ENCODE results near the gene GPR160.
"Not testable (repeated sequence)": the region's sequence is repeated elsewhere in the genome, so short reads cannot be mapped to it uniquely, and the experiment has no call there.

Gene GPR160

DNA sequence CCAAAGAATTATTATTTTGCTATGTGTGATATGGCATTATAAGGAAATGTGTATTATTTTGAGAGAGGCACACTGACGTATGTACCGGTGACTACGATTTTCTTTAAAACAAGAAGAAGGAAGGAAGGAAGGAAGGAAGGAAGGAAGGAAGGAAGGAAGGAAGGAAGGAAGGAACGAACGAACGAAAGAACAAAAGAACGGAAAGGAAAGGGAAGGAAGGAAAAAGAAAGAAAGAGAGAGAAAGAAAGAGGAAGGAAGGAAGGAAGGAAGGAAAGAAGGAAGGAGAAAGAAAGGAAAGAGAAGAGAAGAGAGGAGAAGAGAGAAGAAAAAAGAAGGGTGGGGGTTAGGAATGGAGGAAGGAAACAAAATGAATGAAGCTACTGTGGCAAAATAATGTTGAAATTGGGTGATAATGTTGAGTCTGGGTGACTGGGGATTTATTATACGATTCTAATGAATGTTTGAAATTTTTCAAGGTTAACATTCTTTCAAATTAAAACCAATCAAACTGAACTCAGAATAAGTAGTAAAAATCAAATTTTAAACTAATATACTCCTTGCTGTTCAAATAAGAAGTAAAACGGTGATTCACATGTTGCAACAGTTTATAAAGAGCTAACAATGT lies 73.5 kb downstream of the GPR160 start:
- no peak for DNase-seq

GRCh38 chr3:170114165-170114564 lies 76.4 kb downstream of the GPR160 start:
- not testable (repeated sequence) for DNase-seq

- no peak for DNase-seq
These were observed 79.3 kb downstream of the GPR160 start for GRCh38 chr3:170117134-170117533.

DNA sequence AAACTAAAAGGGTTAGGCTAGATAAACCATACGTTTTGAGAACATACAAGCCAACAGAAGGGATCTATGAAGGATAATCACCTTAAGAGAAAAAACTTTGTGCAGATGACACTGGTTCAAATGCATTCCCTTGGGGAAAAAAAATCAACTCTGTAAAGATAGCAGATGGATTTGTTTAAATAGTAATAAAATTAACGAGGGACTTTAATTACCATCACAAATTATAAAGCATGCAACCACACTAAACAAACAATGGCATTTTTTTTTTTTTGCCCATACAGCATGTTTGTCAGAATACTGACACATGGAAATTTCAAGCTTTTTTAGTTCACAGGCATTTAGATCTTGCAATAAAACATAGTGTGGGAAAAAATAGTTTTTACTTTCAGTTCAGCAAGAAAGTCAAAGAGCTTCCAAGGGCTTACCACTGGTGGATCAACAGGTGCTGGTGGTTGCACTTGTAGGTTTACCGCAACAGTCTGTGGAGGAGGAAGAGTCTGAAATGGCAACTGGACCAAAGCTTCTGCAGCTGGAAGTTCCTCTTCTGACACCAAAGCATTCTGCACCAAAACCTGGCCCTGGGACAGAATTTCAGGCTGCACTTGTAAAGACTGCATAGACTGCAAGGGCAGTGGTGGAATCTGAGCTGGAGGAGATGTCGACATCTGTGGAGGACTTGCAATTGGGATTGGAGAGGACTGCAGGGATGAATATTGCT lies 90.6 kb downstream of the GPR160 start:
- no peak for DNase-seq

DNA sequence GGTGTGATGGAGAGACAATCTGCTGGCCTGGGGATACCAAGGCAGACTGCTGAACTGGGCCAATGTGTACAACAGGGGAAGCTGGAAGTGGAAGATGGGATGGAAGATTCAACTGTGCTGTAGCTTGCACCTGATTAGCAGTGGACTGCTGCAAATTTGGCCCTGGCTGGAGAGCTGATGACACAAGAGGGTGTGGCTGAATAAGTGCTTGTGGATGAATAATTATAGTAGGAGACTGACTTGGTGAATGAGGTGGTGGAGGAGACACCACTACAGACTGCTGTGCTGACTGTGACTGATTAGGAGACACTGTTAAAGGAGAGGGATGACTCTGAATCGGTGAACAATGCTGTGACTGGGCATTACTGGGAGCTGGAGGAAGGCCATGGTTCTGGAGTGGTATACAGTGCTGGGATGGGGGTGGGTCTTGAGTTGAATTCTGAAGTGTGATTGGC lies 91.2 kb downstream of the GPR160 start:
- DNase-seq, result no peak

DNA sequence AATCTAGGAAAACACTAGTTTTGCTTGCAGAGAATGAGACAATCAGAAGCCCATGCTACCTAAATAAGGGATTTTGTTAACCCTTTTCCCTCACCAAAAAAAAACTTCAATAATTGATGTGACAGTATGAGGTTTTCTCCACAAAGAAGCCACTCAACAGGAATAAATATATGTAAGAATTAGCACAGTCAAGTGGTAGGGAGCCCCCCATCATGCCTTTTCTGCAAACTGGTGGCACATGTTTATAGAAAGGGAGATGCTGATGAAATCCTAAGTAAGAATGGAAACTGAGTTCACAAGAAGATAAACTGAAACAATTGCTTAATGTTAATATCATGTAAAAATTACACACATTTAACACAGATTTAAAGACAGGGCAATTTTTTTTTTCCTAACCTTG lies 92.7 kb downstream of the GPR160 start:
- DNase-seq, result no peak

DNA sequence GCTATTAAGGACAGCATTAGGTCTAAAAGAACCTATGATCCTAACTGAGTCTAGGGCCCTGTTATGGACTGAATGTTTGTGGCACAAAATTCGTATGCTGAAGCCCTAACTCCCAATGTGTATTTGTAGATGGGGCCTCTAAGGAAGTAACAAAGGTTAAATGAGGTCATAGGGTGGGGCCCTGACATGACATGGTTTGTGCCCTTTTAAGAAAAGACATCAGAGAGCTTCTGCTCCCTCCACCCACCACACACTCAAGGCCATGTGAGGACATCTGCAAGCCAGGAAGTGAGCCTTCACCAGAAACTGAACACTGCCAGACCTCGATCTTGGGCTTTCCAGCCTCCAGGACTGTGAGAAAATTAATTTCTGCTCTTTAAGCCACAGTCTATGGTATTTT lies 94.5 kb downstream of the GPR160 start:
- no peak for DNase-seq

Measured in right kidney (tissue), 1 donor.